ENCODE data around the gene PHAF1.

GRCh38 chr16:67100569-67101310, 9.0 kb upstream of the PHAF1 start:
- no peak for TF ChIP-seq CTCF (IDR thresholded peaks at IDR 0.05)
- no peak for TF ChIP-seq POLR2A (IDR thresholded peaks at IDR 0.05)
